HEK293 (cell line): ENCODE measurements around the gene TMC2.

Source experiments
- CTCF ChIA-PET: fragments of 350-600 bp; formaldehyde crosslinking; extraction: SDS; loops from one replicate; lab custom pipeline; 2021; ENCODE audit warnings: antibody characterized with exemption; lab: Yijun Ruan, JAX
- POLR2A ChIA-PET: fragments of 300-600 bp; formaldehyde crosslinking; extraction: SDS; loops from one replicate; lab custom pipeline; 2020; ENCODE audit warnings: antibody characterized with exemption, inconsistent platforms; lab: Yijun Ruan, JAX
- H3K27ac ChIP-seq: fragments of 200-500 bp; sonication (Bioruptor generic); 2 replicates; pipeline ENCODE4 v1.5.1; 2014; ENCODE audit warnings: low read depth, low read length, control low read depth, inconsistent platforms; ENCODE audit errors: extremely low read depth
- H3K36me3 ChIP-seq, 2 experiments: fragments of 200-500 bp in 1 of 2; sonication (Bioruptor generic) in 1 of 2; 1 replicate in 1 of 2; 2 replicates in 1 of 2; pipeline ENCODE4 v1.5.1; 2014 to 2017; ENCODE audit warnings: inconsistent platforms in 2 of 2, low read length in 2 of 2; ENCODE audit not compliant: control insufficient read depth in 2 of 2, insufficient read depth in 1 of 2
- H3K4me1 ChIP-seq: fragments of 200-500 bp; sonication (Bioruptor generic); 2 replicates; pipeline ENCODE4 v1.5.1; 2014; ENCODE audit warnings: mild to moderate bottlenecking, low read length, inconsistent platforms; ENCODE audit not compliant: control insufficient read depth, insufficient read depth
- H3K4me3 ChIP-seq: 2 replicates; pipeline ENCODE4 v1.5.1; 2011; ENCODE audit warnings: low read depth, mild to moderate bottlenecking, control low read depth, low read length, moderate library complexity
- H3K9me3 ChIP-seq: fragments of 200-500 bp; sonication (Bioruptor generic); 2 replicates; pipeline ENCODE4 v1.5.1; 2014; ENCODE audit warnings: low read depth, low read length, inconsistent platforms; ENCODE audit not compliant: control insufficient read depth, insufficient read depth
- HIC1 ChIP-seq: fragments of 450-650 bp; formaldehyde crosslinking; IDR thresholded peaks from 2 replicates; pipeline ENCODE4 v1.5.1; 2016; ENCODE audit warnings: missing biosample characterization, missing genetic modification characterization
- HOXD13 ChIP-seq: sonication (generic); formaldehyde crosslinking; IDR thresholded peaks from 2 replicates; pipeline ENCODE4 v1.8.0; 2022; ENCODE audit warnings: missing genetic modification reagents, borderline replicate concordance
- KLF1 ChIP-seq: fragments of 450-650 bp; formaldehyde crosslinking; IDR thresholded peaks from 2 replicates; pipeline ENCODE4 v1.5.1; 2016; ENCODE audit warnings: missing biosample characterization, missing genetic modification characterization
- KLF7 ChIP-seq: fragments of 450-650 bp; formaldehyde crosslinking; IDR thresholded peaks from 2 replicates; pipeline ENCODE4 v1.5.1; 2016; ENCODE audit warnings: missing biosample characterization, missing genetic modification characterization, borderline replicate concordance
- PRDM1 ChIP-seq: fragments of 450-650 bp; formaldehyde crosslinking; IDR thresholded peaks from 2 replicates; pipeline ENCODE4; 2016; ENCODE audit warnings: missing biosample characterization, missing genetic modification characterization
- PRDM10 ChIP-seq: fragments of 450-650 bp; formaldehyde crosslinking; IDR thresholded peaks from 2 replicates; pipeline ENCODE4 v1.5.1; 2016; ENCODE audit warnings: missing biosample characterization, missing genetic modification characterization
- WT1 ChIP-seq: fragments of 450-650 bp; formaldehyde crosslinking; IDR thresholded peaks from 2 replicates; pipeline ENCODE4 v1.5.1; 2016; ENCODE audit warnings: missing biosample characterization, missing genetic modification characterization
- YY1 ChIP-seq: fragments of 450-650 bp; formaldehyde crosslinking; IDR thresholded peaks from 2 replicates; pipeline ENCODE4 v1.5.1; 2018; ENCODE audit warnings: missing biosample characterization, missing genetic modification characterization
- ZBTB26 ChIP-seq: fragments of 450-650 bp; formaldehyde crosslinking; optimal IDR thresholded peaks from 2 replicates; pipeline ENCODE3; 2016; ENCODE audit warnings: missing biosample characterization, mild to moderate bottlenecking, missing genetic modification characterization
- ZBTB8A ChIP-seq: fragments of 450-650 bp; formaldehyde crosslinking; IDR thresholded peaks from 2 replicates; pipeline ENCODE4 v1.5.1; 2016; ENCODE audit warnings: missing biosample characterization, missing genetic modification characterization
- ZFP37 ChIP-seq: fragments of 450-650 bp; formaldehyde crosslinking; IDR thresholded peaks from 2 replicates; pipeline ENCODE4 v1.5.1; 2016; ENCODE audit warnings: missing biosample characterization, missing genetic modification characterization
- ZIC2 ChIP-seq: fragments of 450-650 bp; formaldehyde crosslinking; IDR thresholded peaks from 2 replicates; pipeline ENCODE4 v1.5.1; 2016; ENCODE audit warnings: missing biosample characterization, missing genetic modification characterization
- ZNF184 ChIP-seq: fragments of 450-650 bp; IDR thresholded peaks from 2 replicates; pipeline ENCODE4 v1.5.1; 2018; ENCODE audit warnings: missing biosample characterization, mild to moderate bottlenecking, missing genetic modification characterization
- ZNF214 ChIP-seq: fragments of 450-650 bp; formaldehyde crosslinking; IDR thresholded peaks from 2 replicates; pipeline ENCODE4 v1.5.1; 2017; ENCODE audit warnings: missing biosample characterization, mild to moderate bottlenecking, missing genetic modification characterization, borderline replicate concordance
- ZNF366 ChIP-seq: fragments of 450-650 bp; formaldehyde crosslinking; conservative IDR thresholded peaks from 2 replicates; pipeline ENCODE4 v1.5.1; 2016; ENCODE audit warnings: missing biosample characterization, missing genetic modification characterization
- ZNF37A ChIP-seq: fragments of 450-650 bp; IDR thresholded peaks from 2 replicates; pipeline ENCODE4 v1.5.1; 2018; ENCODE audit warnings: missing biosample characterization, missing genetic modification characterization
- ZNF48 ChIP-seq: fragments of 450-650 bp; formaldehyde crosslinking; IDR thresholded peaks from 2 replicates; pipeline ENCODE4 v1.5.1; 2016; ENCODE audit warnings: missing biosample characterization, missing genetic modification characterization
- ZNF514 ChIP-seq: fragments of 450-650 bp; formaldehyde crosslinking; IDR thresholded peaks from 2 replicates; pipeline ENCODE4 v1.5.1; 2016; ENCODE audit warnings: missing biosample characterization, missing genetic modification characterization
- ZNF529 ChIP-seq: fragments of 450-650 bp; formaldehyde crosslinking; IDR thresholded peaks from 2 replicates; pipeline ENCODE4 v1.5.1; 2017; ENCODE audit warnings: missing genetic modification characterization, missing biosample characterization; ENCODE audit not compliant: insufficient replicate concordance
- ZNF530 ChIP-seq: fragments of 450-650 bp; formaldehyde crosslinking; IDR thresholded peaks from 2 replicates; pipeline ENCODE4 v1.5.1; 2016; ENCODE audit warnings: low read depth, missing biosample characterization, missing genetic modification characterization
- ZNF544 ChIP-seq: fragments of 450-650 bp; formaldehyde crosslinking; IDR thresholded peaks from 2 replicates; pipeline ENCODE4 v1.5.0; 2017; ENCODE audit warnings: missing biosample characterization, missing genetic modification characterization
- ZNF580 ChIP-seq: fragments of 450-650 bp; formaldehyde crosslinking; IDR thresholded peaks from 2 replicates; pipeline ENCODE4 v1.5.1; 2016; ENCODE audit warnings: missing biosample characterization, missing genetic modification characterization
- ZNF585B ChIP-seq: fragments of 450-650 bp; formaldehyde crosslinking; IDR thresholded peaks from 2 replicates; pipeline ENCODE4 v1.5.1; 2016; ENCODE audit warnings: missing biosample characterization, missing genetic modification characterization
- ZNF626 ChIP-seq: fragments of 450-650 bp; sonication (Bioruptor Pico); formaldehyde crosslinking; IDR thresholded peaks from 2 replicates; pipeline ENCODE4 v1.5.1; 2018; ENCODE audit warnings: missing biosample characterization, missing genetic modification characterization, inconsistent platforms
- ZNF629 ChIP-seq: fragments of 450-650 bp; formaldehyde crosslinking; IDR thresholded peaks from 2 replicates; pipeline ENCODE4 v1.5.1; 2017; ENCODE audit warnings: missing biosample characterization, missing genetic modification characterization
- ZNF639 ChIP-seq: fragments of 450-650 bp; formaldehyde crosslinking; IDR thresholded peaks from 2 replicates; pipeline ENCODE4 v1.5.1; 2016; ENCODE audit warnings: missing biosample characterization, missing genetic modification characterization
- ZNF660 ChIP-seq: fragments of 450-650 bp; IDR thresholded peaks from 2 replicates; pipeline ENCODE4 v1.5.1; 2018; ENCODE audit warnings: missing biosample characterization, mild to moderate bottlenecking, missing genetic modification characterization
- ZNF747 ChIP-seq: fragments of 450-650 bp; formaldehyde crosslinking; IDR thresholded peaks from 2 replicates; pipeline ENCODE4 v1.5.1; 2016; ENCODE audit warnings: missing biosample characterization, missing genetic modification characterization
- ZNF768 ChIP-seq: fragments of 450-650 bp; formaldehyde crosslinking; IDR thresholded peaks from 2 replicates; pipeline ENCODE4 v1.5.1; 2018; ENCODE audit warnings: missing biosample characterization, mild to moderate bottlenecking, missing genetic modification characterization

Gene TMC2

GRCh38 chr20:2563116-2563515 is 26.7 kb downstream of the TMC2 start:
- no peaks in the 10 kb centered on the region for H3K4me1 ChIP-seq
- no peaks in the 10 kb centered on the region for H3K36me3 ChIP-seq
- ChIA-PET CTCF (interaction anchor here (0.6 to 1.6 kb wide), 3 partner anchors 38 to 78 kb away, joined by 3 to 7 read pairs (median 5); no protein-coding TSS in a partner anchor), POLR2A (no interaction called here)
- H3K27ac ChIP-seq, result no peak overlapping the region
- H3K9me3 ChIP-seq, result no peaks in the 10 kb centered on the region
- TF ChIP-seq ZNF184 (tag by site-specific recombination) (no peak), PRDM1 (tag by site-specific recombination) (no peak), ZNF37A (tag by site-specific recombination) (no peak), KLF1 (tag by site-specific recombination) (no peak), ZNF48 (tag by site-specific recombination) (no peak), ZNF514 (no peak), ZNF214 (tag by site-specific recombination) (no peak), ZNF660 (tag by site-specific recombination) (no peak), ZBTB26 (tag by site-specific recombination) (no peak), ZNF585B (no peak), ZNF580 (tag by site-specific recombination) (no peak), ZNF366 (tag by site-specific recombination) (no peak), ZNF530 (tag by site-specific recombination) (no peak), ZNF626 (tag by site-specific recombination) (no peak), WT1 (tag by site-specific recombination) (no peak), HIC1 (no peak), KLF7 (tag by site-specific recombination) (no peak), ZIC2 (tag by site-specific recombination) (no peak)
- H3K4me3 ChIP-seq, result no peak overlapping the region

GRCh38 chr20:2564406-2564805 is 28.0 kb downstream of the TMC2 start:
- CTCF ChIA-PET, result interaction anchor here (0.6 to 1.6 kb wide), 3 partner anchors 30 to 80 kb away, joined by 3 to 7 read pairs (median 3); no protein-coding TSS in a partner anchor
- POLR2A ChIA-PET, result no interaction called here
- TF ChIP-seq ZNF639 (tag by site-specific recombination) (no peak), PRDM10 (tag by site-specific recombination) (no peak), ZNF768 (tag by site-specific recombination) (no peak), ZNF530 (tag by site-specific recombination) (no peak), ZFP37 (no peak), ZNF544 (tag by site-specific recombination) (no peak), HOXD13 (CRISPR knock-in tag) (no peak), ZNF747 (no peak), ZBTB8A (tag by site-specific recombination) (no peak), ZNF529 (tag by site-specific recombination) (no peak), ZNF629 (tag by site-specific recombination) (no peak), YY1 (no peak)

More at GRCh38 chr20:2564406-2564805, 28.0 kb downstream of the TMC2 start:
- Histone ChIP-seq H3K4me1 (no peaks in the 10 kb centered on the region), H3K4me3 (no peak overlapping the region), H3K27ac (no peak overlapping the region), H3K9me3 (no peaks in the 10 kb centered on the region), H3K36me3 (no peaks in the 10 kb centered on the region)
